ENCODE results near the gene PRKCE.
"Not testable (repeated sequence)": the region's sequence is repeated elsewhere in the genome, so short reads cannot be mapped to it uniquely, and the experiment has no call there.

Gene PRKCE

GRCh38 chr2:45851576-45852304 is 200.3 kb downstream of the PRKCE start:
- peak overlapping the region; percentile 52 for H3K27ac Mint-ChIP-seq
- H3K36me3 Mint-ChIP-seq, result peaks cover 30% of the 10 kb centered on the region
- H3K9me3 Mint-ChIP-seq, result peaks cover 3% of the 10 kb centered on the region
- no peak overlapping the region for H3K4me3 Mint-ChIP-seq
- no peak for ATAC-seq
- no peaks in the 10 kb centered on the region for H3K27me3 Mint-ChIP-seq
- peaks cover 64% of the 10 kb centered on the region for H3K4me1 Mint-ChIP-seq

GRCh38 chr2:45852450-45853150 is 201.1 kb downstream of the PRKCE start:
- no peaks in the 10 kb centered on the region for H3K27me3 Mint-ChIP-seq
- H3K36me3 Mint-ChIP-seq, result peaks cover 30% of the 10 kb centered on the region
- peak; percentile 88 for ATAC-seq
- peaks cover 3% of the 10 kb centered on the region for H3K9me3 Mint-ChIP-seq
- H3K4me3 Mint-ChIP-seq, result no peak overlapping the region
- H3K4me1 Mint-ChIP-seq, result peaks cover 64% of the 10 kb centered on the region
- H3K27ac Mint-ChIP-seq, result peak overlapping the region; percentile 52

GRCh38 chr2:45855374-45855773 is 203.9 kb downstream of the PRKCE start:
- no peaks in the 10 kb centered on the region for H3K9me3 Mint-ChIP-seq
- no peak overlapping the region for H3K4me3 Mint-ChIP-seq
- H3K27ac Mint-ChIP-seq, result no peak overlapping the region
- no peak for ATAC-seq
- H3K4me1 Mint-ChIP-seq, result peaks cover 55% of the 10 kb centered on the region
- peaks cover 18% of the 10 kb centered on the region for H3K36me3 Mint-ChIP-seq
- no peaks in the 10 kb centered on the region for H3K27me3 Mint-ChIP-seq

- no peak for ATAC-seq
- Mint-ChIP-seq H3K36me3 (peaks cover 11% of the 10 kb centered on the region), H3K9me3 (no peaks in the 10 kb centered on the region), H3K27me3 (no peaks in the 10 kb centered on the region), H3K27ac (no peak overlapping the region), H3K4me1 (peaks cover 51% of the 10 kb centered on the region), H3K4me3 (no peak overlapping the region)
These were observed 205.2 kb downstream of the PRKCE start for GRCh38 chr2:45856391-45857274.

GRCh38 chr2:45857275-45857609 is 205.8 kb downstream of the PRKCE start:
- Mint-ChIP-seq H3K4me3 (no peak overlapping the region), H3K27me3 (no peaks in the 10 kb centered on the region), H3K36me3 (peaks cover 9% of the 10 kb centered on the region), H3K27ac (no peak overlapping the region), H3K4me1 (peaks cover 45% of the 10 kb centered on the region), H3K9me3 (no peaks in the 10 kb centered on the region)
- no peak for ATAC-seq

GRCh38 chr2:45857867-45858520 is 206.5 kb downstream of the PRKCE start:
- no peak for ATAC-seq
- Mint-ChIP-seq H3K27ac (no peak overlapping the region), H3K4me1 (peaks cover 37% of the 10 kb centered on the region), H3K36me3 (peaks cover 6% of the 10 kb centered on the region), H3K4me3 (no peak overlapping the region), H3K9me3 (no peaks in the 10 kb centered on the region), H3K27me3 (no peaks in the 10 kb centered on the region)

GRCh38 chr2:45858872-45859271 is 207.4 kb downstream of the PRKCE start:
- H3K27ac Mint-ChIP-seq, result not testable (repeated sequence)

GRCh38 chr2:45859682-45860081 is 208.2 kb downstream of the PRKCE start:
- H3K4me3 Mint-ChIP-seq, result no peak overlapping the region
- peaks cover 29% of the 10 kb centered on the region for H3K4me1 Mint-ChIP-seq
- ATAC-seq, result no peak
- peak overlapping the region; percentile 77 for H3K27ac Mint-ChIP-seq
- H3K27me3 Mint-ChIP-seq, result no peaks in the 10 kb centered on the region
- peaks cover 6% of the 10 kb centered on the region for H3K36me3 Mint-ChIP-seq
- H3K9me3 Mint-ChIP-seq, result no peaks in the 10 kb centered on the region

More at GRCh38 chr2:45858872-45859271, 207.4 kb downstream of the PRKCE start:
- peaks cover 32% of the 10 kb centered on the region for H3K4me1 Mint-ChIP-seq
- not testable (repeated sequence) for H3K9me3 Mint-ChIP-seq, H3K4me3 Mint-ChIP-seq, H3K36me3 Mint-ChIP-seq, ATAC-seq, H3K27me3 Mint-ChIP-seq

- ATAC-seq, result peak; percentile 63
- peaks cover 27% of the 10 kb centered on the region for H3K4me1 Mint-ChIP-seq
- peak overlapping the region; percentile 69 for H3K4me3 Mint-ChIP-seq
- H3K27me3 Mint-ChIP-seq, result no peaks in the 10 kb centered on the region
- peak overlapping the region; percentile 77 for H3K27ac Mint-ChIP-seq
- no peaks in the 10 kb centered on the region for H3K9me3 Mint-ChIP-seq
- peaks cover 14% of the 10 kb centered on the region for H3K36me3 Mint-ChIP-seq
These were observed 209.0 kb downstream of the PRKCE start for GRCh38 chr2:45860136-45861121.

- Mint-ChIP-seq H3K36me3 (peaks cover 14% of the 10 kb centered on the region), H3K4me3 (no peak overlapping the region), H3K4me1 (peaks cover 41% of the 10 kb centered on the region), H3K27ac (no peak overlapping the region), H3K9me3 (no peaks in the 10 kb centered on the region), H3K27me3 (no peaks in the 10 kb centered on the region)
- ATAC-seq, result no peak
These were observed 211.4 kb downstream of the PRKCE start for GRCh38 chr2:45862843-45863242.

GRCh38 chr2:45864121-45864520 is 212.6 kb downstream of the PRKCE start:
- peaks cover 42% of the 10 kb centered on the region for H3K4me1 Mint-ChIP-seq
- no peak for ATAC-seq
- no peak overlapping the region for H3K4me3 Mint-ChIP-seq
- H3K27ac Mint-ChIP-seq, result no peak overlapping the region
- H3K36me3 Mint-ChIP-seq, result peaks cover 14% of the 10 kb centered on the region
- H3K27me3 Mint-ChIP-seq, result no peaks in the 10 kb centered on the region
- H3K9me3 Mint-ChIP-seq, result no peaks in the 10 kb centered on the region

- peak overlapping the region; percentile 65 for H3K27ac Mint-ChIP-seq
- H3K36me3 Mint-ChIP-seq, result peaks cover 36% of the 10 kb centered on the region
- no peak overlapping the region for H3K4me3 Mint-ChIP-seq
- H3K9me3 Mint-ChIP-seq, result no peaks in the 10 kb centered on the region
- no peaks in the 10 kb centered on the region for H3K27me3 Mint-ChIP-seq
- no peak for ATAC-seq
- H3K4me1 Mint-ChIP-seq, result peaks cover 47% of the 10 kb centered on the region
These were observed 215.9 kb downstream of the PRKCE start for GRCh38 chr2:45867349-45867748.

- Mint-ChIP-seq H3K27ac (peak overlapping the region; percentile 65), H3K4me3 (no peak overlapping the region), H3K4me1 (peaks cover 48% of the 10 kb centered on the region), H3K9me3 (no peaks in the 10 kb centered on the region), H3K36me3 (peaks cover 41% of the 10 kb centered on the region), H3K27me3 (no peaks in the 10 kb centered on the region)
- no peak for ATAC-seq
These were observed 216.3 kb downstream of the PRKCE start for GRCh38 chr2:45867800-45868199.

- Mint-ChIP-seq H3K27ac (no peak overlapping the region), H3K4me3 (no peak overlapping the region), H3K27me3 (no peaks in the 10 kb centered on the region), H3K4me1 (peaks cover 54% of the 10 kb centered on the region), H3K9me3 (no peaks in the 10 kb centered on the region), H3K36me3 (peaks cover 53% of the 10 kb centered on the region)
- ATAC-seq, result no peak
These were observed 217.7 kb downstream of the PRKCE start for GRCh38 chr2:45869165-45869501.

All from stimulated activated memory B cell treated with anti-CD40 and anti-IgM and Interleukin-4, amounts not matched to agents 10 μg/mL and 1 μg/mL and 100 μg/mL, for 72 hours (primary cell).